Stimulated activated CD8-positive, alpha-beta memory T cell treated with anti-CD3 and anti-CD28 coated beads, Interleukin-12 subunit alpha, Interleukin-12 subunit beta, amount 100 ng/mL, for 4 hours (primary cell): ENCODE measurements around the gene C17orf113.

ENCODE experiments used
- DNase-seq: peaks from one replicate; pipeline ENCODE4 v3.0.0-alpha.2; 2020; ENCODE audit warnings: low read depth

C17orf113 gene

GRCh38 chr17:42072323-42073187, 22.2 kb upstream of the C17orf113 start:
- no peak for DNase-seq

GRCh38 chr17:42071810-42072209, 21.4 kb upstream of the C17orf113 start:
- DNase-seq: no peak

GRCh38 chr17:42068979-42069378, 18.6 kb upstream of the C17orf113 start:
- no peak for DNase-seq

GRCh38 chr17:42067371-42068091, 17.1 kb upstream of the C17orf113 start:
- peak; percentile 24 for DNase-seq

- DNase-seq: no peak
Measured at GRCh38 chr17:42065201-42065600, 14.8 kb upstream of the C17orf113 start.

GRCh38 chr17:42062681-42063080, 12.3 kb upstream of the C17orf113 start:
- DNase-seq: no peak

GRCh38 chr17:42061646-42062487, 11.5 kb upstream of the C17orf113 start:
- DNase-seq: no peak

GRCh38 chr17:42060231-42060630, 9.8 kb upstream of the C17orf113 start:
- no peak for DNase-seq

GRCh38 chr17:42059815-42060214, 9.4 kb upstream of the C17orf113 start:
- DNase-seq: no peak

GRCh38 chr17:42058063-42058462, 7.7 kb upstream of the C17orf113 start:
- no peak for DNase-seq

- DNase-seq: no peak
Measured at GRCh38 chr17:42056635-42057034, 6.2 kb upstream of the C17orf113 start.

- no peak for DNase-seq
Measured at GRCh38 chr17:42055496-42055895, 5.1 kb upstream of the C17orf113 start.

GRCh38 chr17:42055027-42055426, 4.6 kb upstream of the C17orf113 start:
- no peak for DNase-seq

- no peak for DNase-seq
Measured at GRCh38 chr17:42053731-42054500, 3.5 kb upstream of the C17orf113 start.

- no peak for DNase-seq
Measured at GRCh38 chr17:42052346-42052877, 2.0 kb upstream of the C17orf113 start.

GRCh38 chr17:42051645-42052044, 1.2 kb upstream of the C17orf113 start:
- no peak for DNase-seq

- no peak for DNase-seq
Measured at GRCh38 chr17:42051013-42051400, 606 bp upstream of the C17orf113 start.

GRCh38 chr17:42049834-42050392, 488 bp downstream of the C17orf113 start:
- no peak for DNase-seq

- no peak for DNase-seq
Measured at GRCh38 chr17:42047343-42047742, 3.1 kb downstream of the C17orf113 start.

GRCh38 chr17:42045719-42046118, 4.7 kb downstream of the C17orf113 start:
- no peak for DNase-seq
